Nephron progenitor cell (in vitro differentiated cells): ENCODE data around the gene GPR84.

Source experiments
- DNase-seq: peaks from one replicate; pipeline ENCODE4 v3.0.0; 2021
- H3K27ac Mint-ChIP-seq: 2 replicates; pipeline ENCODE4 v1.8.0; 2021; ENCODE audit warnings: mild to moderate bottlenecking, moderate library complexity, mixed read lengths
- H3K27me3 Mint-ChIP-seq: 2 replicates; pipeline ENCODE4 v1.8.0; 2021; ENCODE audit warnings: mild to moderate bottlenecking, low read depth, mixed read lengths; ENCODE audit not compliant: poor library complexity
- H3K36me3 Mint-ChIP-seq: 2 replicates; pipeline ENCODE4 v1.8.0; 2021; ENCODE audit warnings: low read depth, mixed read lengths
- H3K4me1 Mint-ChIP-seq: 2 replicates; pipeline ENCODE4 v1.8.0; 2021; ENCODE audit warnings: mixed read lengths
- H3K4me3 Mint-ChIP-seq: 2 replicates; pipeline ENCODE4 v1.8.0; 2021; ENCODE audit warnings: mild to moderate bottlenecking, moderate library complexity, mixed read lengths
- H3K9me3 Mint-ChIP-seq: 2 replicates; pipeline ENCODE4 v1.8.0; 2021; ENCODE audit warnings: mild to moderate bottlenecking, moderate library complexity, mixed read lengths
- TF ChIP-seq, protein P1 (sequence below): fragments of 200-600 bp; sonication (generic); IDR thresholded peaks from 2 replicates; pipeline ENCODE4 v1.5.0; 2021; ENCODE audit warnings: antibody characterized with exemption

GPR84 gene

DNA sequence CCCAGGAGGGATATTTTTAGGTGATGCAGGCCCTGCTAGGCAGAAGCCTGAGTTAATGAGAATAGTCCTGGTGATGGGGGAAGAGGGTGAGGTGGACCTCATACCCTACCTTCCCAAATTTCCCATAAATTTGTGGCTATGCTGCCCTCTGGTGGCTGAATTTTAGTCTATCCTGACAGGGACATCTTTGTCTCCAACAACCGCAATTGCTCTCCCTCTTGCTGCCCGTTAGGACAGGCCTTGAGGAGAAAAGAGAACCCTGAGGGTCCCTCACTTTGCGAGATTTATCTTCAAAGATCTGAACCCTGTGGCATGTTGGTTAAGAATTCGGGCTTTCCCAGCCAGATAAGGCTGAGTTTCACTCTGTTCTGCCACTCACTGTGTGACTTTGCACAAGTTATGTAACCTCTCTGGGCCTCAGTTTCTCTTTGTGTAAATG lies 30.0 kb upstream of the GPR84 start:
- H3K36me3 Mint-ChIP-seq: peaks cover 41% of the 10 kb centered on the region
- peaks cover 5% of the 10 kb centered on the region for H3K27me3 Mint-ChIP-seq
- TF ChIP-seq, protein P1, sequence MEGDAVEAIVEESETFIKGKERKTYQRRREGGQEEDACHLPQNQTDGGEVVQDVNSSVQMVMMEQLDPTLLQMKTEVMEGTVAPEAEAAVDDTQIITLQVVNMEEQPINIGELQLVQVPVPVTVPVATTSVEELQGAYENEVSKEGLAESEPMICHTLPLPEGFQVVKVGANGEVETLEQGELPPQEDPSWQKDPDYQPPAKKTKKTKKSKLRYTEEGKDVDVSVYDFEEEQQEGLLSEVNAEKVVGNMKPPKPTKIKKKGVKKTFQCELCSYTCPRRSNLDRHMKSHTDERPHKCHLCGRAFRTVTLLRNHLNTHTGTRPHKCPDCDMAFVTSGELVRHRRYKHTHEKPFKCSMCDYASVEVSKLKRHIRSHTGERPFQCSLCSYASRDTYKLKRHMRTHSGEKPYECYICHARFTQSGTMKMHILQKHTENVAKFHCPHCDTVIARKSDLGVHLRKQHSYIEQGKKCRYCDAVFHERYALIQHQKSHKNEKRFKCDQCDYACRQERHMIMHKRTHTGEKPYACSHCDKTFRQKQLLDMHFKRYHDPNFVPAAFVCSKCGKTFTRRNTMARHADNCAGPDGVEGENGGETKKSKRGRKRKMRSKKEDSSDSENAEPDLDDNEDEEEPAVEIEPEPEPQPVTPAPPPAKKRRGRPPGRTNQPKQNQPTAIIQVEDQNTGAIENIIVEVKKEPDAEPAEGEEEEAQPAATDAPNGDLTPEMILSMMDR: peak; percentile 75
- H3K9me3 Mint-ChIP-seq: no peaks in the 10 kb centered on the region
- H3K4me1 Mint-ChIP-seq: peaks cover 59% of the 10 kb centered on the region
- peak overlapping the region; percentile 61 for H3K4me3 Mint-ChIP-seq
- DNase-seq: peak; percentile 74
- peak overlapping the region; percentile 93 for H3K27ac Mint-ChIP-seq

DNA sequence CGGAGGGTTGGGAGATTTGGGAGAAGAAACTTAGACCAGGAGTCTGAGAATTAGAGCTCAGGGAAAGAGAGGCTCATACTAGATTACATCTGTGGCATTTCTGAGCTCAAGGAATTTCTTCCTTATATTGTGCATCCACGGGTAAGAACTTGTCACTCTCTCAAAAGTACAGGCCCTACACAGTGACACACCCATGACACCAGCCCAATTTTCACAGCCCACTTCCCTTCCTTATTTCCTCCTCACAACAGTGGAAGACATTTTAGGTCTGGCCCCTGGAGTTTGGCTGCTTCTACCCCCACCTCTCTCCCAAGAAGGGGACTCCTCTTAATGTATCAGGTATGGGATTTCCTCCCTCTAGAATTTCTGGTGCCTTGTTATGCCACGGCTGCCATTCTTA lies 29.5 kb upstream of the GPR84 start:
- Mint-ChIP-seq H3K36me3 (peaks cover 38% of the 10 kb centered on the region), H3K27ac (peak overlapping the region; percentile 93), H3K4me1 (peaks cover 61% of the 10 kb centered on the region), H3K27me3 (peaks cover 5% of the 10 kb centered on the region), H3K9me3 (no peaks in the 10 kb centered on the region), H3K4me3 (peak overlapping the region; percentile 61)
- no peak for DNase-seq
- TF ChIP-seq, protein P1: no peak

DNA sequence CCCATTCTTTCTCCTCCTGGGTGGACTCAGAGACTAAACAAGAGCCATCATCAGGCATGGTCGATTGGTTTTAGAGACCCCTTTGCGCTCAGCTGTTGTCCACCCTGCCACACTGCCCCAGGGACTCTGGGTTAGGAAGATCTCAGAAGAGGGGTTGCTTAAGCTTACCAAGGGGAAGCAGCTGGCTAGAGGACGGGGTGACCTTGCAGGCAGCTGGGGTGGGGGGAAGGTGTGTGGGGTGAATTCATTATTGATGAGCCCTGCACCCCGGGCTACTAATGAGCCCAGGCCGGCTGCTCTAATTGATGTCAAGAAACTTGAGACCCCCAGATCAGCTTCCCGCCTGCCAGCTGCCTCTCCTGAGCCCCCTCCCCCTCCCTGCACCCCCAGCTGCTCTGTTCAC lies 28.9 kb upstream of the GPR84 start:
- Mint-ChIP-seq H3K4me3 (peak overlapping the region; percentile 63), H3K36me3 (peaks cover 33% of the 10 kb centered on the region), H3K9me3 (no peaks in the 10 kb centered on the region), H3K27me3 (peaks cover 5% of the 10 kb centered on the region), H3K4me1 (peaks cover 67% of the 10 kb centered on the region), H3K27ac (peak overlapping the region; percentile 30)
- TF ChIP-seq, protein P1: no peak
- DNase-seq: no peak

DNA sequence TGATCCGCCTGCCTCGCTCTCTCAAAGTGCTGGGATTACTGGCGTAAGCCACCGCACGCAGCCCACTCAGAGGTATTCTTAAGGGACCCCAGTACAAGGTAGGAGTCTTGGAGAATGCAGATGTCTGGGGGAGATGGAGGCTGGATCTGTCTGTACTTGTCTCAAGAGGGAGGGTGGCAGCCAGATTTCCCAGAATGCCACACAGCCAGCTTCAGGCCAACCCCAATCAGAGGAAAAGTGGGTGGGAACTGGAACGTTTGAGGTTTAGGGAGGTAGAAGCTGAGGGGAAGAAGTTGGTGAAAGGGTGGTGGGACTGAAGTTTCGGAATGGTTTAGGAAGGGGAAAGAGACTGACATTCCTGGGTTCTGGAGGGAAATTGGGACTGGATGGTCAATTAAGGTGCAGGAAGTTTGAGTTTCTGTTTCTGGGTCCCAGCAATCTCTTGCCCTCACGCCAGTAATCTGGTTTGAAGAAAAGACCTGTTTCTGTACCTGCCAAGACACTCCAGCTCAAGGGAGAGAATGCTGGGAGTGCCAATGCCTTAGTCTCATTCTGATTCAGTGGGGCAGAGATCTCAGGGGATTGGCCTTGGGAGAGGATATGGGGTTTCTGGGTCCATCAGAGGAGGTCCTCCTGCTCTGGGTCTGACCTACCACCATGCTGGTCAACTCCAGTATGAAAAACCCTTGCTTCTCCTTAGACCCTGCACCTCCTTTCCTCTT lies 28.4 kb upstream of the GPR84 start:
- Mint-ChIP-seq H3K36me3 (peaks cover 27% of the 10 kb centered on the region), H3K9me3 (no peaks in the 10 kb centered on the region), H3K27me3 (peaks cover 3% of the 10 kb centered on the region), H3K4me3 (peak overlapping the region; percentile 63), H3K27ac (no peak overlapping the region), H3K4me1 (peaks cover 72% of the 10 kb centered on the region)
- TF ChIP-seq, protein P1: no peak
- DNase-seq: no peak

DNA sequence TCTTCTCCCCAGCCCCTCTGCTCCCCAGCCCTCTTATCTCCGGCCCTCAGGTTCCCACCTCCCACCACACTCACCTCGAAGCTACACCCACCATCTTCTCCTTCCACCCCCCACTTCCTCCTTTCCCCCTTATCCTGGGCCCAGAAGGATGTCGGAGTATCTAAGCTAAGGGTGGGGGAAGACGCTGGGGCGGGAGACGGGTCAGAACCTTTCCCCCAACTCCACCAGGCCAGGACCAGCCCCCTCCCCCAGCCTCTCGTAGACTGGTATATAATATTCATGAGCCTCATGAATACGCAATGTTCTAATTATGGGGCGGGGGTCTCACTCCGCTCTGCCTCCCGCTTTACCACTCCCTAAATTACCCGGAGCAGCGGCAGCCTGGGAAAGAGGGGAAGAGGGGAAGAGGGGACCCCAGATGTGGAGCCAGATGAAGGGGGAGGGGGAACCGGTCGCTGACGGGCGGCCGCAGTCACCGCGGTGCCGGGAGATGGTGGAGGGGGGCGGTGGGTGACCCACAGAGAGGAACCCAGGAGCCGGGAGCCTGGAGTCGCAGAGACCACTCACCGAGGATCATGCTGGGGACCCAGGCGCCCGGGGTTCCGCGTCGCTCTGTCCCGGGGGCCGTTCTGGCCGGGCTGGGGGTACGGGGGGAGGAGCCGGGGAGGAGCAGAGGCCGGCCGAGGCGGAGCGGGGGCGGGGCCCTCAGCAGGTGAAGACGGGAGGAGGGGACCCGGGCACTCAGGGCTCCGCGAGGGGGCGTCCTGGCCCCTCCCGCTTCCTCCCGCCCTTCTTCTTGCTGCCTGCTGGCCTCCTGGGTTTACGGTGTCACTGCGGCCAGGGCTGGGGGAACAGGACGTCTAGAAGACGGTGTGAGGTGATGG lies 26.6 kb upstream of the GPR84 start:
- Mint-ChIP-seq H3K27ac (no peak overlapping the region), H3K27me3 (peaks cover 3% of the 10 kb centered on the region), H3K4me1 (peaks cover 88% of the 10 kb centered on the region), H3K36me3 (peaks cover 14% of the 10 kb centered on the region), H3K4me3 (peak overlapping the region; percentile 88), H3K9me3 (no peaks in the 10 kb centered on the region)
- TF ChIP-seq, protein P1: no peak
- peak; percentile 83 for DNase-seq
